Uterus (tissue), 4 donors: ENCODE data around the gene FAM228A. TPM values are rescaled to one million over a fixed set of nuclear protein-coding genes. Genes with fewer than 3 reads are reported as not detected.

ENCODE experiments used
- DNase-seq, 2 donors: peaks; one replicate each; pipeline ENCODE4 v3.0.0-alpha.2; 2019 to 2020
- H3K27ac ChIP-seq, 2 donors: fragments of 200-600 bp; sonication (generic); 1 replicate in 1 of 2; 2 replicates in 1 of 2; pipeline ENCODE4 v1.5.1; 2016 to 2018
- H3K27me3 ChIP-seq, 2 donors: fragments of 200-600 bp; sonication (generic); one replicate each; pipeline ENCODE4 v1.5.1; 2018 to 2019; ENCODE audit warnings: control low read depth in 1 of 2
- H3K36me3 ChIP-seq, 2 donors: fragments of 200-600 bp; sonication (generic); one replicate each; pipeline ENCODE4 v1.5.1; 2019; ENCODE audit warnings: control low read depth in 1 of 2
- H3K4me1 ChIP-seq, 2 donors: fragments of 200-600 bp; sonication (generic); one replicate each; pipeline ENCODE4 v1.5.1; 2018 to 2019; ENCODE audit warnings: control low read depth in 1 of 2
- H3K4me3 ChIP-seq, 2 donors: fragments of 200-600 bp; sonication (generic); 1 replicate in 1 of 2; 2 replicates in 1 of 2; pipeline ENCODE4 v1.5.1; 2018 to 2019; ENCODE audit warnings: mild to moderate bottlenecking in 1 of 2
- H3K9me3 ChIP-seq, 2 donors: fragments of 200-600 bp; sonication (generic); one replicate each; pipeline ENCODE4 v1.5.1; 2019; ENCODE audit warnings: control low read depth in 1 of 2
- POLR2A ChIP-seq, 2 donors: fragments of 450-650 bp; IDR thresholded peaks; one replicate each; pipeline ENCODE4 v1.6.1; 2016; ENCODE audit warnings: antibody characterized with exemption in 2 of 2, mild to moderate bottlenecking in 1 of 2, moderate library complexity in 1 of 2
- intact Hi-C: fragments of 100-400 bp; cut with DNase I; formaldehyde crosslinking; loops from one replicate; pipeline ENCODE4 v1.15.1; 2023; ENCODE audit warnings: low total_unique reads
- total RNA-seq, 4 donors: library from RNA; depleted of rRNA in 3 of 4; stranded (reverse); fragments of >200 nt in 3 of 4; gene quantifications; one replicate each; pipeline versions ENCODE4 v1.1.0 to v1.2.4, GENCODE V29; 2014 to 2023
- TF ChIP-seq, protein P1 (sequence below), 4 experiments: fragments of 200-600 bp in 2 of 4; fragments of 450-650 bp in 2 of 4; sonication (generic) in 2 of 4; IDR thresholded peaks; one replicate each; pipeline ENCODE4 v1.5.1; 2016 to 2019; ENCODE audit warnings: antibody characterized with exemption in 4 of 4, mild to moderate bottlenecking in 2 of 4, moderate library complexity in 1 of 4
- donor health status: DM: yes; HTN: yes; CAD: no.

FAM228A gene
- total RNA-seq, 4 donors from 2014 or later, result 1.4 to 3.1 (median 3.0) TPM; not detected in 1

DNA sequence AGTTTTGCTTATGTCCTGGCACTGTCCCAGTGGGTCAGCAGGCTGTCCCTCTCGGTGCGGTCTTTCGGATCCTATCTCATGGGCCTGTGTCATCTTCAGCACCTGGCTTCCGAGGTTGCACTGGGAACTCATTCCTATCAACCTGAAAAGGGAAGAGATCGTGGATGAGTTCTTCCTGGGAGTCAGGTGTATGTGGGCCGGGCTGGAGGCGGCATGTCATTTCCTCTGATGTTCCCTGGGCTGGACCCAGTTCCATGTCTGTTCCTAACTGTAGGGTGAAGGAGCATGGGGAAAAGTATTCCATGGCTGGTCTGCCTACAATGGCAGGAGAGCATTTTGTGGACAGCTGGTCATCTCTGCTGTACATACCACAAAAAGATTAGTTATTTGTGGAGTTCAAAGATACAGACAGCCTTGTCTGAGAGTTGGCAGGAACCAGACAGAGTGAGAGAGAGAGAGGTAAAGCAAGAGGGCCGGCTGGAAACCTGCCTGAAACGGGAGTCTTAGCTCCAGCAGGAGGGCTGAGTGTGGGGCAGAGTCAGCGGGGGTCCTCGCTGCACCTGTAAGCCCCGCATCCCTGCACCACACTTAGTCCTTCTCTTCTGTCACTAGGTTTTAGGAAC is 25.2 kb downstream of the FAM228A start:
- H3K4me3 ChIP-seq, result no peak overlapping the region
- H3K9me3 ChIP-seq, result no peaks in the 10 kb centered on the region
- intact Hi-C loops, result no loop called here
- H3K27ac ChIP-seq, result no peak overlapping the region
- H3K4me1 ChIP-seq, result no peaks in the 10 kb centered on the region
- no peaks in the 10 kb centered on the region for H3K27me3 ChIP-seq
- no peaks in the 10 kb centered on the region for H3K36me3 ChIP-seq
- DNase-seq, result no peak
- TF ChIP-seq POLR2A (IDR thresholded peaks at IDR 0.05), result no peak
- TF ChIP-seq, protein P1, sequence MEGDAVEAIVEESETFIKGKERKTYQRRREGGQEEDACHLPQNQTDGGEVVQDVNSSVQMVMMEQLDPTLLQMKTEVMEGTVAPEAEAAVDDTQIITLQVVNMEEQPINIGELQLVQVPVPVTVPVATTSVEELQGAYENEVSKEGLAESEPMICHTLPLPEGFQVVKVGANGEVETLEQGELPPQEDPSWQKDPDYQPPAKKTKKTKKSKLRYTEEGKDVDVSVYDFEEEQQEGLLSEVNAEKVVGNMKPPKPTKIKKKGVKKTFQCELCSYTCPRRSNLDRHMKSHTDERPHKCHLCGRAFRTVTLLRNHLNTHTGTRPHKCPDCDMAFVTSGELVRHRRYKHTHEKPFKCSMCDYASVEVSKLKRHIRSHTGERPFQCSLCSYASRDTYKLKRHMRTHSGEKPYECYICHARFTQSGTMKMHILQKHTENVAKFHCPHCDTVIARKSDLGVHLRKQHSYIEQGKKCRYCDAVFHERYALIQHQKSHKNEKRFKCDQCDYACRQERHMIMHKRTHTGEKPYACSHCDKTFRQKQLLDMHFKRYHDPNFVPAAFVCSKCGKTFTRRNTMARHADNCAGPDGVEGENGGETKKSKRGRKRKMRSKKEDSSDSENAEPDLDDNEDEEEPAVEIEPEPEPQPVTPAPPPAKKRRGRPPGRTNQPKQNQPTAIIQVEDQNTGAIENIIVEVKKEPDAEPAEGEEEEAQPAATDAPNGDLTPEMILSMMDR (IDR thresholded peaks at IDR 0.05), result no peak

DNA sequence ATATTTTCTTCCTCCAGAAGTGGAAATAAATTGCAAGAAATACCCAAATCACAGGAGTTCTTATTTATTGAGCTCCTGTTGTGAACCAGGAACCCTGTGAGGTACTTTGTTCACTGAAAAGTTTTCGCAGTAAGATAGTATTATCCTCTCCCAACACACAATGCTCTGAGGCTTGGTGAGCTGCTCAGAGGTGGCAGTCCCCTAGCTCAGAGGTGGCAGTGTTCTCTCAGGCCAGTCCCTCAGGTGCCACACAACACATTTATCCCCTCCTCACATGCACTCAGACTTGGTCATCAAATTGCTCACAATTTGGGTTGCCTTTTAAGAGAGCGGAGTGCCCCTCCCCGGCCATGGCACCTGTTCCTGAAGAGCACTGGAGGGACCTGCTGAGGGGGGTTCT is 25.9 kb downstream of the FAM228A start:
- no peak for DNase-seq
- H3K9me3 ChIP-seq, result no peaks in the 10 kb centered on the region
- no peaks in the 10 kb centered on the region for H3K27me3 ChIP-seq
- TF ChIP-seq, protein P1 (IDR thresholded peaks at IDR 0.05), result no peak
- no peak for TF ChIP-seq POLR2A (IDR thresholded peaks at IDR 0.05)
- intact Hi-C loops, result no loop called here
- no peaks in the 10 kb centered on the region for H3K36me3 ChIP-seq
- no peaks in the 10 kb centered on the region for H3K4me1 ChIP-seq
- H3K27ac ChIP-seq, result no peak overlapping the region
- no peak overlapping the region for H3K4me3 ChIP-seq

DNA sequence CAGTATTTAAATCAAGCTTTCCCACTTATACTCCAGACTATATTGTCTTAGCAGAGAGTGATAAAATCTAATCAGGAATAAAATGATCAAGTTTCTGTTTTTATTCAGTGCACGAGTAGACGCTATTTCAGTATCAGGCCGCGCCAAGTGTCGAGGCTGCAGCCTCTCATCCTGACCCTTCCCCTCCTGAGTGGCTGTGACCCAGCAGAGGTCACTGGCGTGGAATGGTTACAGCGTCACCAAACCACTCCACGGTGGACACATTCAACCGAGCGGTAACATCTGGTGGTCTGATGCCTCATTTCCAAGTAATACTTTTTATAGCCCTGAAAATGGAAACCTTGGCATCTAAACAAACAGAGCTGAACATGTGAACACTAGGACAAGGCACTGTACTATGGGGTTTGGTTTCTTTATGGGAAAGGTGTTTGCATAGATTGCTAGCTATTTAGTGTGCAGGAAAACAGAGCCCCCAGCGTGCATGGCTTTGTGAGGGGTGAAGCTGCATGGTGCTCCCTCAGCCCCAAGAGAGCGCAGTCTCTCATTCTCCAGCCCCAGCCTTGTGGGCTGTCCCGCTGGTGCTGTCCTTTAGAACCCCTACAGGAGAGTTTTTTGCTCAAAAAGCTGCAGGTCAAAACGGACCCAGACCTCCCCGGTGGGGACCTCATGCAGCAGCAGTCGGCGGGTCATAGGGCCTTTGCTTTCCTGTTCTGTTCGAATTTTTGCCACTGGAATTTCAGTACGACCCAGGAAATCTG is 28.4 kb downstream of the FAM228A start:
- Histone ChIP-seq H3K27me3 (no peaks in the 10 kb centered on the region), H3K9me3 (no peaks in the 10 kb centered on the region), H3K36me3 (no peaks in the 10 kb centered on the region), H3K4me1 (no peaks in the 10 kb centered on the region), H3K4me3 (no peak overlapping the region), H3K27ac (no peak overlapping the region)
- no peak for DNase-seq
- intact Hi-C loops, result no loop called here
- TF ChIP-seq, protein P1 (IDR thresholded peaks at IDR 0.05), result no peak
- no peak for TF ChIP-seq POLR2A (IDR thresholded peaks at IDR 0.05)

DNA sequence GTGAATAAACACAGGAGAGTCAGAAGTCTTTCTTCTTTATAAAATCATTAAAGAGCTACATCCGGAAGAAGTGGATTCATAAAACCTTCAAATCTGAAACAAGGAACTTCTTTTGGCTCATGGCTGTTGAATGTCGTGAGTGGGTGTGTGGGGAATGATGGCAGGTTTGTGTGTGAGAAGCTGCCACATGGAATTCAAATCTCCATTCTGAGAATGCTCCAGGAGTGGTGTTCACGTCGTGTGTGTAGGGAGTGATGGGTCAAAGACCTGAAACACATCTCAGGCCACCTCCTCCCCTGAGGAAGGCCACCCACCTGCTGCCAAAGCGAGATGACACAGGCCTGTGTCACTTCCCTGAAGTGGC is 28.9 kb downstream of the FAM228A start:
- no peaks in the 10 kb centered on the region for H3K4me1 ChIP-seq
- no peak for DNase-seq
- H3K27ac ChIP-seq, result no peak overlapping the region
- H3K9me3 ChIP-seq, result no peaks in the 10 kb centered on the region
- no peaks in the 10 kb centered on the region for H3K27me3 ChIP-seq
- intact Hi-C loops, result no loop called here
- no peaks in the 10 kb centered on the region for H3K36me3 ChIP-seq
- TF ChIP-seq, protein P1 (IDR thresholded peaks at IDR 0.05), result no peak
- TF ChIP-seq POLR2A (IDR thresholded peaks at IDR 0.05), result no peak
- H3K4me3 ChIP-seq, result no peak overlapping the region

DNA sequence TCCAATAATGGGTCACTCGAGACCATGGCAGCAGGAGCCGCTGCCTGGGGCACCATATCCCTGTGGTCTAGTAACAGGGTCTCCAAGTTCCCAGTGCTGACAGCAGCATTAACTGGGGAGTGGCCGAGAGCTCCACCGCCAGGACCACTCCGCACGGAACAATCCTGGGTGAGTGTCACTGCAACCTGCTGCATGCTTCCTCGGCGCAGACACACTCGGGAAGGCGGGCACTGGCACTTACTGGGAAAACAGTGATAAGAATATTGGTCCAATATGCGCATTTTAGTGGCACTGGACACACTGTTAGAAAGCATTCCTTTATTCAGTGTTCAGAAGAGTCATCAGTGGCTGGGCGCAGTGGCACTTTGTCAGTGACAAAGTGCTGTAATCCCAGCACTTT is 29.7 kb downstream of the FAM228A start:
- DNase-seq, result no peak
- intact Hi-C loops, result no loop called here
- no peaks in the 10 kb centered on the region for H3K27me3 ChIP-seq
- H3K36me3 ChIP-seq, result no peaks in the 10 kb centered on the region
- TF ChIP-seq, protein P1 (IDR thresholded peaks at IDR 0.05), result no peak
- TF ChIP-seq POLR2A (IDR thresholded peaks at IDR 0.05), result no peak
- H3K4me1 ChIP-seq, result no peaks in the 10 kb centered on the region
- H3K27ac ChIP-seq, result no peak overlapping the region
- H3K4me3 ChIP-seq, result no peak overlapping the region
- H3K9me3 ChIP-seq, result no peaks in the 10 kb centered on the region
